ENCODE measurements around the gene PCDHB9.
"Not testable (repeated sequence)": the region's sequence is repeated elsewhere in the genome, so short reads cannot be mapped to it uniquely, and the experiment has no call there.

PCDHB9 gene

DNA sequence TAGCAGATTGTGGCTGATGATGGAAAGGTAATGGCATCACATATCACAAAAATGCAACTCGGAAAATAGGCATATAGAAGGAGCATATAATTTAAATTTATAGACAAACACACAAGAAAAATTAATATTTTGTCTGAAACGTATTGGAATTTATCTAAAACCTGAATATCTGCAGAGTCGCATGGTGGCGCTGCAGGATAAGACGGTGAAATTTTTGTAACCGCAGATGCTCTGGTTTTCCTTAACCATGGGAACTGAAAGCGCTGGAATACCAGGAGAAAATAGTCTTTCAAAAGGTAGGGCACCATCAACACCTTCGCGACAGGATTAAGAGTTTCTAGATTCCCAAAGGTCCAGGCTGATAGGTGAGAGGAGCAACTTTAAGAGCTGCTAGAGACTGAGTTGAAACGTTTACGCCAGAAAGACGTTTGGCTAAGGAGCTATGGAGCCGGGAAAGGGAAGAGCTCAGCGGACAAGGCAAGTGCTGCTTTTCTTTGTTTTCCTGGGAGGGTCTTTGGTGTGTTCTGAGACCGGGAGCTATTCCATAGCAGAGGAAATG is 47.2 kb downstream of the PCDHB9 start:
- in situ Hi-C loops (cut with HindIII; ENCODE audit: low pct_unique_long_range_greater_than_20kb, low sequenced_read_pairs), result no loop called here
- TF ChIP-seq JUND (IDR thresholded peaks at IDR 0.05; ENCODE audit: low read depth), result no peak
- no peak for DNase-seq (ENCODE audit: low read depth in 1 of 2, low spot score in 1 of 2)

DNA sequence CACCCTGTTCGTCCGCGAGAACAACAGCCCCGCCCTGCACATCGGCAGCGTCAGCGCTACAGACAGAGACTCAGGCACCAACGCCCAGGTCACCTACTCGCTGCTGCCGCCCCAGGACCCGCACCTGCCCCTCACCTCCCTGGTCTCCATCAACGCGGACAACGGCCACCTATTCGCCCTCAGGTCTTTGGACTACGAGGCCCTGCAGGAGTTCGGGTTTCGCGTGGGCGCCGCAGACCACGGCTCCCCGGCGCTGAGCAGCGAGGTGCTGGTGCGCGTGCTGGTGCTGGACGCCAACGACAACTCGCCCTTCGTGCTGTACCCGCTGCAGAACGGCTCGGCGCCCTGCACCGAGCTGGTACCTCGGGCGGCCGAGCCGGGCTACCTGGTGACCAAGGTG is 49.0 kb downstream of the PCDHB9 start:
- in situ Hi-C loops (cut with HindIII; ENCODE audit: low pct_unique_long_range_greater_than_20kb, low sequenced_read_pairs); DNase-seq (ENCODE audit: low read depth in 1 of 2, low spot score in 1 of 2): not testable (repeated sequence)

DNA sequence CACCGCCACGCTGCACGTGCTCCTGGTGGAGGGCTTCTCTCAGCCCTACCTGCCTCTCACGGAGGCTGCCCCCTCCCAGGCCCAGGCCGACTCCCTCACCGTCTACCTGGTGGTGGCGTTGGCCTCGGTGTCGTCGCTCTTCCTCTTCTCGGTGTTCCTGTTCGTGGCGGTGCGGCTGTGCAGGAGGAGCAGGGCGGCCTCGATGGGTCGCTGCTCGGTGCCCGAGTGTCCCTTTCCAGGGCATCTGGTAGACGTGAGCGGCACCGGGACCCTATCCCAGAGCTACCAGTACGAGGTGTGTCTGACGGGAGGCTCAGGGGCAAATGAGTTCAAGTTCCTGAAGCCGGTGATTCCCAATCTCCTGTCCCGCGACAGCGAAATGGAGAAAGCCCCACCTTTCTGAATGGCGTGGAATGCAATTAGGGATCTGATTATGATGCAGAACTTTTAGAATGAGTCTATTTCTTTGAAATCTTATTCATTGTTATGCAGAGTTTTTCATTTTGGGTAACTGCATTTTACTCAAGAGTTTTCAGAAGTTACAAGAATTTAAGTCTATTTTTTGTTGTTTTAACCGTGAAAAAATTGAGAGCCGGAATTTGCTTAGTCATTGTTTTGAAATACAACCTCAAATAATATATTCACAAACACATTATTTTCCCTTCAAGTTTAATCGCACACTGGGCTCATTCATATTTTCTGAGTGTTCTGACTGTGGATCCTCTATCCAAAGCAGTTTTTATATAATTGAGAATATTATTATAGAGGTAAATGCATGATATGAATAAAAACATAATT is 49.8 kb downstream of the PCDHB9 start:
- TF ChIP-seq JUND (IDR thresholded peaks at IDR 0.05; ENCODE audit: low read depth), result no peak
- in situ Hi-C loops (cut with HindIII; ENCODE audit: low pct_unique_long_range_greater_than_20kb, low sequenced_read_pairs), result no loop called here

More for the DNA sequence above, 49.8 kb downstream of the PCDHB9 start:
- no peak for DNase-seq (ENCODE audit: low read depth in 1 of 2, low spot score in 1 of 2)

All from T47D (cell line).